Measurements from ENCODE around the gene CNTNAP2. TPM values are rescaled to one million over a fixed set of nuclear protein-coding genes. Genes with fewer than 3 reads are reported as not detected.

The CNTNAP2 gene
- total RNA-seq, 1 donor from 2014 or later: 0.59 TPM

DNA sequence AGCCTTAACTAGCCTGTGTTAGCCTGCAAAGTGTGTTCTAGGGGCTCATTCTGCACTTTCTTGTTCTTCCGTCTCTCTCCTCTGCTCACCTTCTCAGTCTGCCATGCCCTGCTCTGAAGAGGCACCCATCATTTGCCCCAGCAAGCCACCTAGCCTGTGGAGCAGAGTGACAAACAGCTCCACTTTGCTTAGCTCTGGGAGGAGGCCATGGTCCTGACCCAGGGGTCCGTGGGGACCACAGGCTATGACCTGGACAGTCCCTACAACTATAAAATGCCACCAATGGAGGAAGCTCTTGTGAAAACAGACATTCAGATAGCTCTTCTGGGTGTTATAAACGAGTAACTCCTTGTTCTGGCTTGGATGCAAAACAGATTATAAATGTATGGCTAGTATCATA is 1029.6 kb downstream of the CNTNAP2 start:
- no peak for DNase-seq
- Histone ChIP-seq H3K27me3 (ENCODE audit: low read depth) (no peaks in the 10 kb centered on the region), H3K36me3 (no peaks in the 10 kb centered on the region), H3K27ac (no peak overlapping the region), H3K4me1 (no peaks in the 10 kb centered on the region), H3K9me3 (no peaks in the 10 kb centered on the region), H3K4me3 (no peak overlapping the region)
- no peak for ATAC-seq
- intact Hi-C loops (cut with DNase I): no loop called here
- no peak for TF ChIP-seq CTCF (IDR thresholded peaks at IDR 0.05)

DNA sequence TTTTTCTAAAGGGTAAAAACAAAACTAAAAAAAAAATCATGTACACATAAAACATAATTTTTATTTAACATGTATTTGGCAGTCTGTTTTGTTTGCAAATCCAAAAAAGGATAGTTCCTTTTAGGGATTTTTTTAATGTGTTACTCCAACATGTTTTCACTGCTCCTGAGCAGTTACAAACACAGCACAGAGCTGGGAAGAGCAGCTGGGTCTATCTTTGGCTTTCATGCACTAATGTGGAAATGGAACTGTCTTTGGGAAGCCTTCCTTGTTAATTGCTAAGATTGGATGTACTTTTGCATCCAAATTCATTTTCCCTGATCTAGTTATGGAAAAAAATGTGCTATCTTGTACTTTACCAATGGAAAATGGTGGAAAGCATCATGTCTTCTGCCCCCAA is 1035.1 kb downstream of the CNTNAP2 start:
- Histone ChIP-seq H3K4me1 (no peaks in the 10 kb centered on the region), H3K36me3 (no peaks in the 10 kb centered on the region), H3K9me3 (no peaks in the 10 kb centered on the region), H3K27ac (no peak overlapping the region), H3K4me3 (no peak overlapping the region), H3K27me3 (ENCODE audit: low read depth) (no peaks in the 10 kb centered on the region)
- no peak for TF ChIP-seq CTCF (IDR thresholded peaks at IDR 0.05)
- DNase-seq: no peak
- no peak for ATAC-seq
- intact Hi-C loops (cut with DNase I): no loop called here

DNA sequence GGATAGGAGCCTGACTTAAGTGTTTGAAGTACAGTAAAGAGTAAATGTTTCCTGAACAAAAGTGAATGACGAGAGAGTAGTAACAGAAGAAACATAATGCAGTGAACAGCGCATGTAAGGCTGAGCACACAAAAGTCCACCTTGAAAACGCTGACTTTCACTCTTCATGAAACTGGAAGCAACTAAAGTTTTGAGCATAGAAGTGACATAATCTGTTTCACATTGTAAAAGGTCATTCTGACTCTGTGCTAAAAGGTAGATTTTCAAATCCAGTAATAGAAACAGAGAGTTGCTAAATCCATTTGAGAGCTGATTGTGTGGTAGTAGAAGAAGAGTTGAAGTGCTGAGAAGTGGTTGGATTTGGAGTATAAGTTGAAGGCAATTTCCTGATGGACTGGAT is 1037.0 kb downstream of the CNTNAP2 start:
- intact Hi-C loops (cut with DNase I): no loop called here
- TF ChIP-seq CTCF (IDR thresholded peaks at IDR 0.05): no peak

DNA sequence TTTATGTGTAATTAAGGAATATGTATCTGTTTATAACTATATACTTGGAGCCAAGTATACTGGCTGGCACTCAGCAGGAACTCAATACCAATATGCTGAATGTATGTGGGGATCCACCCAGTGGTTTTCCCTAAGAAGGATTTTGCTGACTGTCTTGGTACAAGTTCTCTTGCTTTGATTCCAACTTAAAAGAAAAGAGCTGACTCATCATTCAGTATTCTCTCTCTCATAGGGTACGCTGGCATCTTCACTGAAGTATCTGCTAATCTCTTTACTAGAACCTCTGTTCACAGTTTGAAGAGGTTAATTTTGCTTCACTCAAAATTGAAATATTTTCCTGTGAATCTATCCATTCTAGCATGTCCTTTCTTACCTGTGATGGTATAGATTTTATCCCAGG is 1044.8 kb downstream of the CNTNAP2 start:
- Histone ChIP-seq H3K4me1 (no peaks in the 10 kb centered on the region), H3K27me3 (ENCODE audit: low read depth) (no peaks in the 10 kb centered on the region), H3K4me3 (no peak overlapping the region), H3K36me3 (no peaks in the 10 kb centered on the region), H3K27ac (no peak overlapping the region), H3K9me3 (no peaks in the 10 kb centered on the region)
- no peak for DNase-seq
- TF ChIP-seq CTCF (IDR thresholded peaks at IDR 0.05): no peak
- intact Hi-C loops (cut with DNase I): no loop called here
- ATAC-seq: no peak

More for the DNA sequence above, 1037.0 kb downstream of the CNTNAP2 start:
- no peaks in the 10 kb centered on the region for H3K9me3 ChIP-seq
- H3K27ac ChIP-seq: no peak overlapping the region
- no peaks in the 10 kb centered on the region for H3K4me1 ChIP-seq
- no peaks in the 10 kb centered on the region for H3K27me3 ChIP-seq (ENCODE audit: low read depth)
- no peak for DNase-seq
- no peaks in the 10 kb centered on the region for H3K36me3 ChIP-seq
- no peak overlapping the region for H3K4me3 ChIP-seq
- no peak for ATAC-seq

- no peak overlapping the region for H3K4me3 ChIP-seq
- no peaks in the 10 kb centered on the region for H3K4me1 ChIP-seq
- H3K27ac ChIP-seq: no peak overlapping the region
- TF ChIP-seq CTCF (IDR thresholded peaks at IDR 0.05): no peak
- DNase-seq (no peak), ATAC-seq (peak in 1 of 2 donors; percentile 37)
- no peaks in the 10 kb centered on the region for H3K36me3 ChIP-seq
- no peaks in the 10 kb centered on the region for H3K9me3 ChIP-seq
- intact Hi-C loops (cut with DNase I): no loop called here
- no peaks in the 10 kb centered on the region for H3K27me3 ChIP-seq (ENCODE audit: low read depth)
Observed at GRCh38 chr7:147170341-147171012, 1053.9 kb downstream of the CNTNAP2 start.

All from lower lobe of right lung (tissue), 2 donors.